ENCODE results near the gene SLC38A11.

The SLC38A11 gene

GRCh38 chr2:164972216-164972615 is 16.9 kb upstream of the SLC38A11 start:
- in situ Hi-C loops (cut with HindIII; ENCODE audit: low sequenced_read_pairs), result no loop called here

- in situ Hi-C loops (cut with HindIII; ENCODE audit: low sequenced_read_pairs), result no loop called here
Measured at GRCh38 chr2:164969909-164970690, 14.8 kb upstream of the SLC38A11 start.

GRCh38 chr2:164967781-164968228 is 12.5 kb upstream of the SLC38A11 start:
- in situ Hi-C loops (cut with HindIII; ENCODE audit: low sequenced_read_pairs), result no loop called here

- in situ Hi-C loops (cut with HindIII; ENCODE audit: low sequenced_read_pairs), result no loop called here
Measured at GRCh38 chr2:164967361-164967760, 12.0 kb upstream of the SLC38A11 start.

- in situ Hi-C loops (cut with HindIII; ENCODE audit: low sequenced_read_pairs), result no loop called here
Measured at GRCh38 chr2:164964700-164965099, 9.4 kb upstream of the SLC38A11 start.

- in situ Hi-C loops (cut with HindIII; ENCODE audit: low sequenced_read_pairs), result no loop called here
Measured at GRCh38 chr2:164960159-164960558, 4.8 kb upstream of the SLC38A11 start.

GRCh38 chr2:164954186-164954585 is 1.1 kb downstream of the SLC38A11 start:
- in situ Hi-C loops (cut with HindIII; ENCODE audit: low sequenced_read_pairs), result no loop called here

- in situ Hi-C loops (cut with HindIII; ENCODE audit: low sequenced_read_pairs), result no loop called here
Measured at GRCh38 chr2:164953279-164953678, 2.0 kb downstream of the SLC38A11 start.

- in situ Hi-C loops (cut with HindIII; ENCODE audit: low sequenced_read_pairs), result no loop called here
Measured at GRCh38 chr2:164952057-164952702, 3.1 kb downstream of the SLC38A11 start.

GRCh38 chr2:164948540-164948939 is 6.8 kb downstream of the SLC38A11 start:
- in situ Hi-C loops (cut with HindIII; ENCODE audit: low sequenced_read_pairs), result no loop called here

GRCh38 chr2:164947281-164947680 is 8.0 kb downstream of the SLC38A11 start:
- in situ Hi-C loops (cut with HindIII; ENCODE audit: low sequenced_read_pairs), result no loop called here

- in situ Hi-C loops (cut with HindIII; ENCODE audit: low sequenced_read_pairs), result no loop called here
Measured at GRCh38 chr2:164943289-164943688, 12.0 kb downstream of the SLC38A11 start.

- in situ Hi-C loops (cut with HindIII; ENCODE audit: low sequenced_read_pairs), result no loop called here
Measured at GRCh38 chr2:164937864-164938401, 17.4 kb downstream of the SLC38A11 start.

- in situ Hi-C loops (cut with HindIII; ENCODE audit: low sequenced_read_pairs), result no loop called here
Measured at GRCh38 chr2:164935118-164936101, 19.9 kb downstream of the SLC38A11 start.

GRCh38 chr2:164934401-164935117 is 20.8 kb downstream of the SLC38A11 start:
- in situ Hi-C loops (cut with HindIII; ENCODE audit: low sequenced_read_pairs), result no loop called here

GRCh38 chr2:164933671-164934189 is 21.6 kb downstream of the SLC38A11 start:
- in situ Hi-C loops (cut with HindIII; ENCODE audit: low sequenced_read_pairs), result no loop called here

- in situ Hi-C loops (cut with HindIII; ENCODE audit: low sequenced_read_pairs), result no loop called here
Measured at GRCh38 chr2:164932377-164932776, 22.9 kb downstream of the SLC38A11 start.

GRCh38 chr2:164928101-164928673 is 27.1 kb downstream of the SLC38A11 start:
- in situ Hi-C loops (cut with HindIII; ENCODE audit: low sequenced_read_pairs), result loop anchor here (10.0 kb wide), 1 partner anchor 363 kb away; no protein-coding TSS in a partner anchor

- in situ Hi-C loops (cut with HindIII; ENCODE audit: low sequenced_read_pairs), result loop anchor here (10.0 kb wide), 1 partner anchor 357 kb away; no protein-coding TSS in a partner anchor
Measured at GRCh38 chr2:164922134-164922533, 33.2 kb downstream of the SLC38A11 start.
